ENCODE results near the gene ST8SIA5.

ST8SIA5 gene

DNA sequence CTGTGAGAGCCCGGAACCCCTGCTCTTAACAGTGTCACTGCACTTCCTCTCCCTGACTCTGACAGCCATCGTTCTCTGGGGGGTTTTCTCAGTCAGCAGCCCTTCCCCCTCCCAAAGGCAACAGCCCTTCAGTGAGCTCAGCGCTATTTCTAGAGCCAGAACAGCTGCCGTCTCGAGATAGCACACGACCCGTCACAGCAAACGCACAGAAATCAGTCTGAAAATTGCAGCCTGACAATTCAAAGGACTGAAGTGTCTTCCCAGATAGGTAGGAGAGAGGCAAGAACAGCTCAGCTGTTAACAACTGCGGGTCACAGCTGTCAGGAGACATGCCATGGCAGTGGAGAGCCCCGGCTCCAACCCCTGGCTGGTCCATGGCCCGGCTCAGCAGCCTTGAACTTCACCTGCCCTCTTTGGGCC lies 45.4 kb downstream of the ST8SIA5 start:
- no peak for DNase-seq (ENCODE audit: low read depth)

DNA sequence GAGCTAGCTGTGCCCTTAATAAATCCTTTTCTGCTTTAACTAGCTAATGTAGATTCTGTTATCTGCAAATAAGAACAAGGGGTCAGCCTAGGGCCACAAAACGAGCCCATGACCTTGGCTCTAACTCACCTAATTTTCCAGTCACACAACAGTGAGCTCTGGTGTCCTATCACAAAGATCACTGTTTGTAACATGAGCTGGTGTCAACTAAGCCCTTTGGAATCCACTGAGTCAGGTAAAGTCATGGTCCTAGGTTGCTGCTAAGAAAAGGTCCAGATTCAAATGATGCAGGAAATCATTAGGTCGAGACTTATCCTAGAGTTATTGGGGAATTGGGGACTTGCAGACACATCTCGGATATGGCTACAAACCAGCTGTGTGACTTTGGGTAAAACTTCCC lies 49.9 kb downstream of the ST8SIA5 start:
- no peak for DNase-seq (ENCODE audit: low read depth)

DNA sequence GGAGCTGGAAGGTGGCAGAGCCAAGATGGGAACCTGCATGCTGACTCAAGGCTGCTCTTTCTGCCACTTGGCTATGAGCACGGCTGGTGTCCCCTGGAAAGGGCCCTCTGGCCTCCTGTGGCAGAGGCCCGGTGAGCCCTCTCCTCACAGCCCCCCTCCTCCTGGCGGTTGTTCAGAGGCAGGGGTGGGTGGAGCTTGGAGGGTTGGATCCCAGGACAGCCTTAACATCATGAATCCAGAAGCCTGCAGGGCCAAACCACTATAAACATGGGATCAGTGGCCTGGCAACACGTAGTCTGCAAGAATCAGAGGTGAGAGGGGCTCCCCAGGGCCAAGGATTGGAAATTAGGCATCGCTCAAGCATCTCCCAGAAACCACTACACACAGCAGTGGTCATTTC lies 51.3 kb downstream of the ST8SIA5 start:
- DNase-seq (ENCODE audit: low read depth): no peak

DNA sequence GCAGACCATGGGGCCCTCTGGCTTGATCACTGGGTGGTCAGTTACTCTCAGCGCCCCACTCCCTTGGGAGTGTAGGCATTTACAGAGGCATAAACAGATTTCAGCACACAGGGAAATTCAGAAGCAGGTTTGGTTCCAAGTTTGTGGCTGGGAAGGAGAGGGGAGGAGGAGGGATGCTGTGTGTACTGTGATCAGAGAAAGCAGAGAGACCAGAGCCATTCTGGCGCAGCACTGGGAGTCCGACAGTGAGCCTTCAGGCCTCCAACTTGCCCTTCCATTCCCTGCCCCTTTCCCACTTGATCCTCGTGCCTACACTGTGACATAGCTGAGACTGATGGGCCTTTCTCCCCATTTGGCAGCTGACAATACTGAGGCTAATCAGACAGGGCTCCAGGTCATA lies 52.0 kb downstream of the ST8SIA5 start:
- no peak for DNase-seq (ENCODE audit: low read depth)

DNA sequence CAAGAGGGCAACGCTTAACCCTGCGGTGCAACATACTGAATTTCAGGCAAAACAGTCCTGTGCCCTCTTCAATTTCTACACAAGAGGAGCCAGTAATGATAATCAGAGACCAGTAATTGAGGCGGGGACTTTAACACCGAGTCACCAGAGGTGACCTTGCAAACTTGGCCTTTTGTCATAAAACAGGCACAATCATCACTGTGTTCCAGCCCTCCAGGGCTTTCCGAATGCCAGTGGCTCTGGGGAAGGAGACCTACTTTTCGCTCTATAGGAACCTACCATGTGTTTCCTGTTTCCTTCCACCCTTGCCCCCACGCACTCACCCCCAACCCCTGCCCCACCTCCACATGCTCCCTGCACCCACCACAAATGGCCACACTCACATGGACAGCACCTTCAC lies 52.7 kb downstream of the ST8SIA5 start:
- DNase-seq (ENCODE audit: low read depth): no peak

DNA sequence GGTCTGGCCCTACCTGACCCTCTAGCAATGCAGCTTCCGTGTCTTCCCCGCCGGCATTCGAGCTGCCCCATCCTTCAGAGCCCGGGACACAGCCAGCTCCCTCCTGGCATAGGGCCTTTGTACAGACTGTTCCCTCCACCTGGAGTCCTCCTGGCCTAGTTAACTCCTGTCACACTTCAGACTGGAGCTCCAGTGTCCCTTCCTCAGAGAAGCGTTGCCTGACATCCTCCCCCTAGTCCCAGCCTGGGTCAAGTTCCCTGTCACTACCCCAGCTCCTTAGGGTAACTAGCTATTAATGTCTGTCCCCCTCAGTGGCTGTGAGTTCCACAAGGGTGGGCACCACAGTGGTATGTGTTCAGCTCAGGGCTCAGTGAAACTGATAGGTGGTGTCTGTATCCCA lies 54.4 kb downstream of the ST8SIA5 start:
- DNase-seq (ENCODE audit: low read depth): no peak

DNA sequence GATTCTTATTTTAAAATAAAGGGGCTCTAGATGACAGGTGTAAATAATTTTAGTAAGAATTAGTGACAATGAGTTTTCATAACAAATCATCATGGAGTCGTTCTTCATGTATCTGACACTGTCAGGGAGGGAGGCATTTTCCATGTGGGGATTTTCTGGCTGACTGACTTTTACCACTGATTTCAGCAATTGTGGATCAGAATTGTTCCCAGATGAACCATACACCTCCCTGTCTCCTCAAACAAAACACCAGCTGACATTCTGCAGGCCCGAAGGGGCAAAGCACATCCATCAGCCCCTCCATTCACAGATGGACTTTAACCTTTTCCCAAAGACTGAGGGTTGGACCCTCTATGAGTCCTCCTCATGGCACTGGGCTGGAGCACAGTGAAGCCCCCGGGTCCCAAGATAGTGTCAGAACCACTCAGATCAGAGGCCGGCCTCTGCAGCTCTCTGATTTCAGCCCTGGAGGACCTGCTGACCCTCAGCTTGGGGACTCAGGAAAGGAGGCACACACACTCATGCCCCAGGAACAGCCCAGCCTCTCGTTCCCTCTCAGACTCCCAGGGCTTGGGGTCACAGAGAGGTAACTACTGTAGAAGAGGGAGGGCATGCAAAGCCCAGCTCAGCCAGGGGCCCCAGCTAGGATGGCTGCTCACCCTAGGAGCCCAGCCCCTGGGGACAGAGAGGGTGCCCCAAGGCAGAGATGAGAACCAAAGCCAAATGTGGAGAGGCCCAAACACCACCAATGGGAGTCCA lies 56.6 kb downstream of the ST8SIA5 start:
- DNase-seq (ENCODE audit: low read depth): no peak

DNA sequence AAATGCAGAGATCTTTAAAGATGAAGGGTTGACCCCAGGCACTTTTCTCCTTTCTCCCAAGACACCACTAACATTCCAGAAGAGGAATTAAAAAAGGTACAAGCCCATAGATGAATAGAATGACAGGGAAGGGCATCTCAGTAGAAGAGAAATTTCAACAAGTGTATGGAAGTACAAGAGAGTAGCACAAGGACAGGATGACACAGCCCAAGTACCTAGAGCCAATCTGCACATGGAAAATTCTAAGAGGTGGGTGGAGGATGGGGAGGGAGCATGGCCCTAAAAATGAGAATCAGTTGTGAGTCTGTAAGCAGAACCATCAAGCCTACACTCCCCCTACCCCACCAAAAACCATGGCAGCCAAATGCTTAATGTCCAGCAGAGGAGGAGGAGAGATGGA lies 60.2 kb downstream of the ST8SIA5 start:
- no peak for DNase-seq (ENCODE audit: low read depth)

DNA sequence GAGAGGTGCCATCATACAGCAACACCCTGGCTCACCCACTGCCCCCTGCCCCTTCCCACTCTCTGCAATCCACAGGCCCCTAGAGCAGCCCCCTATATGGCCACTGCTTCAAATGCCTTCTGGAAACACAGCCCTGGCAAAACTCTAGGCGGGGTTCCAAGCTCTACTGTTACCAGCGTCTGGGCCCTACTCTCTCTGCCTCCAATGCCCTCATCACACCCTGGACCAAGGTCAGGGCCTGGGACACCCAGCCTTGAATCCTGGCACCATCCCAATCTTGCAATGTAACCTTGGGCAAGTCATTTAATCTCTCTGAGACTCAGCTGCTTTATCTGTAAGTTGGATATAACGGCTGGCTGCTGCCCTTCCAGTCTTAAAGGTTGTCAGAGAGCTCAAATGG lies 60.6 kb downstream of the ST8SIA5 start:
- DNase-seq (ENCODE audit: low read depth): no peak

DNA sequence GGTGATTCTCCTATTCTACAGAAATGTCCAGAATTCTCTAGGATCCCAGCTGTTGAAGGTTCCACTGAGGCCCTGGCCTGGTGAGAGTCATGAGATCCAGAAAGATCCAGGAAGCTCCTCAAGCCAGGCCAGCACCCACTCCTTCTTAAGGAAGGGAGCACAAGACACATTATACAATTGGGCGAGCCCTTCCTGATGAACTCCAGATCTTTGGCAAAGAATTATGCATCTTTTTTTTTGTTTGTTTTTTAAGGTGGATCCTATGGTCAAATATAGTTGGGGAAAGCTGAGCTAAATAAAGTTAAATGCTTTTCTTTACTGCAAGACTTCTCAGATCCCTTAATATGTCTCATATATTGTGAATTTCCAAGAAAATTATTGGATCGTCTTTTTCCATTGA lies 62.9 kb downstream of the ST8SIA5 start:
- no peak for DNase-seq (ENCODE audit: low read depth)

DNA sequence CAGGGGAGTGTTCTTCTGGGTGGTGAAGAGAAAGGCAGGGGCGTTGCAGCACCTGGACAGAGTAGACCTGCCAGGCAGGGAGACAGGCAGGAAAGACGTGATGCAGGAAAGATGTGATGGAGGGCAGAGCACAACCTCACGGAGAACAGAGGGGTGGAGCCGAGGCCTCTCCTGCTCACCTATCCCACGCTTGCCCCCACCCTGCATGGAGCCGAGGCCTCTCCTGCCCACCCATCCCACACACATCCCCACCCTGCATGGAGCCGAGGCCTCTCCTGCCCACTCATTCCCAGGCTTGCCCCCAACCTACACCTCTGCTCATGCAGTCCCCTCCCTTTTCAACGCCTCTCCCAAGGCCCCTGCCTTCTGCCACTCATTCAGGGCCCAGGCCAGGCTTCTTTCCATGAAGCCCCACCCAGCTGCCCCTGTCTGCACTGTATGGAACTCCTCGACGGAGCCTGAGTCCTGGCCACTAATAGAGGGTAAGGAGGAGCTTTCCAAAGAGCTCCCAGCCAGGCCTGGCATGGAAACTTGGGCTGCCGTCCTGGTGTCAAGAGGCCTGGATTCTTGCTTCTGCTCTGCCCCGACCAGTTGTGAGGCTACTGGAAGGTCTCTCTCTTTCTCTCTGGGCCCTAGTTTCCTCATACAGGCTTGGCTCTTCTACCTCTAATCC lies 67.9 kb downstream of the ST8SIA5 start:
- no peak for DNase-seq (ENCODE audit: low read depth)

DNA sequence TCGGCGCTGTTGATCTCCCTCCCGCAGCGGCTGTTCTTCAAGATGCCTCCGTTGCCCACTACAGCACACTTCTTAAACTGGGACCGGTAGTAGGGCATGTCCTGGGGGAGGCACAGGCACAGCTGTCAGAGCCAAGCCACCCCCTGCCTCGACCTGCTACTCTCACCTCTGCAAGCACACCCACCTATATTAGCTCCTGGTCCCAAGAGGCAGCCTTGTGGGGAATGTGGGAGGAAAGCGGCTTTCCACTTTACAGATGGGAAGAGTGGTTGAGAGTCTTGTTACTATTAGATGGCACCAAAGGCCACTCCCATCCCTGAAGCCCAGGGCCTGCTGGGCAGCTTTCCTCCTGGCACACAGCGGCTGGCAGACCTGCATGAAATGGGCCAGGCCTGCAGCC lies 70.7 kb downstream of the ST8SIA5 start:
- no peak for DNase-seq (ENCODE audit: low read depth)

DNA sequence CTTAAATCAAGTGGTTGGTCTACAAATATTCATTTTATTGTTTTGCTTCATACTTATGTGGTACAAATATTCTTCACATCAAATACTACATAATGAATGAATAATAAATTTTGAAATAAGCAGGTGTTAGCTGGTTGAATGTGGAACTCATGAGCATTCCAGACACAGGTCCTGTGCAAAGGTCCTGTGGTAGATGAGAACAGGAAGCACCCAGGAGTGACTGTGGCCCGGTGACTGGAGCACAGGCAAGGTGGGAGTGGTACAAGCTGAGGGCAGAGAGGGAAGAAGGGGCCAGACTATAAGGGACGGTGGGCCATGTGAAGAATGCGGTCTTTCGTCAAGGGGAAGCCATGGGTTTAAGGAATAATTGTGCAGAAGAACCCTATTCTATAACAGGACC lies 73.6 kb downstream of the ST8SIA5 start:
- DNase-seq (ENCODE audit: low read depth): no peak

DNA sequence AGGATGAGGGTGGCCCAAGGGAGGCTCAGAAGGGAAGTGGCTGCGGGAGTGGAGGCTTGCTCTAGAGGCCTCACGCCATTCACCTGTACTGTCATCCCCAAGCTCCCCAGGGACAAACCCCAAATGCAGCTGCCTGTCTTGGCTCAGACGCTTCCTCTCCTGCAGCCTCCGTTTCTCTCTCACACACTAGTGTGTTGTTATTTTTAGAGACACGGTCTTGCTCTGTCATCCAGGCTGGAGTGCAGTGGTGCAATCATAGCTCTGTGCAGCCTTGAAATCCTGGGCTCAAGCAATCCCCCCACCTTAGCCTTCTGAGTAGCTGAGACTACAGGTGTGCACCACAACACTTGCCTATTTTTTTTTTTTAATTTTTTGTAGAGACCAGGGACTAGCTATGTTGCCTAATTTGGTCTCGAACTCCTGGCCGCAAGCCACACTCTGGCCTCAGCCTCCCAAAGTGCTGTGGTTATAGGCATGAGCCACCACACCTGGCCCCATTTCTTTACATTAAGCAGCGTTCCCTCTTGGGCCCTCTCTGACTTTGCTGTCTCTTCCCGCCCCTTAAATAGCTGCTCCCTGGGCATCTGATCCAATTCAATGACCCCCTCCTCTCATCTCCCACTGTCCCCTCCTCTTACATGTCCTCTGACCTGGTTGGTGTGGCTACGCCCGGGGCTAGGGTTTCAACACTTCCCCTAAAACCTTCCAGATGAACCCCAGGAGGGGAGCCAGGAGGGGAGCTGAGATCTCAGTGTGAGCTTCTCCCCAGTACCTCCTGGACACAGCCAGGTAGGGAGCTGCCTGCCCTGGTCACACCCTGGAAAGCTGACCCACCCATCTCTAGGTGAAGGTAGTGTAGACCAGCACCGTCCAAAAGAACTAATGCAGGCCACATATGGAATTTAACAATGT lies 75.8 kb downstream of the ST8SIA5 start:
- DNase-seq (ENCODE audit: low read depth): no peak

DNA sequence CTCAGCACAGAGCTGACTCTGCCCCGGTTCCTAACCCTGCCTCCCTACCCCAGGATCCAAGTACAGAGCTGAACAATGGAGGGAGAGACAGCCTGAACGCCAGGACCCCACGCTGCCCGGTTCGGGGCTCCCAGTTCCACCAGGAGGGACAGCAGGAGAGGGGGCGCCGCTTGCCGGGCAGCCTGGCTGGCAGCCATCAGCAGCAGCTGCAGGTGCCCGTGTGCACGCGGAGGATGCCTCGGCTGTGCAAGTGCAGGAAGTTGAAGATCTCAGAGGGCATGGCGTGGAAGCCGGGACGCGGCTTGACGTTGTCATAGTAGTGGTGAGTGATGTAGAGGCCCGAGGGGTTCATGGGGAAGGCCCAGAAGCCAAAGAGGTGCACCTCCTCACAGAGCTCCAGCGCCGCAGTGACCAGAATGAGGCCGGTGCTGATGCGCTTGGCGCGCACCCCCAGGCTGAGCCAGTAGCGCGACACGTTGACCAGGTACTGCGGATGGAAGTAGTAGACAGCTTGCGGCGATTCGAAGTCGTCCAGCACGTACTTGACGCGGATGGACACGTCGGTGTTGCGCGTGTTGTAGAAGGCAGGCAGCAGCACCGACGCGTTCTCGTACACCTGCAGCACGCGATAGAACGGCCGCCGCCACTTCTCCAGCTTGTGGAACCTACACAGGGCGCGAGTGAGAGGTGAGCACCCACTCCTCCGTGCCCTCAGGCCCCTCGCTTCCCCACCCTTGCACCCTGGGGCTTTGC lies 76.8 kb downstream of the ST8SIA5 start:
- no peak for DNase-seq (ENCODE audit: low read depth)

DNA sequence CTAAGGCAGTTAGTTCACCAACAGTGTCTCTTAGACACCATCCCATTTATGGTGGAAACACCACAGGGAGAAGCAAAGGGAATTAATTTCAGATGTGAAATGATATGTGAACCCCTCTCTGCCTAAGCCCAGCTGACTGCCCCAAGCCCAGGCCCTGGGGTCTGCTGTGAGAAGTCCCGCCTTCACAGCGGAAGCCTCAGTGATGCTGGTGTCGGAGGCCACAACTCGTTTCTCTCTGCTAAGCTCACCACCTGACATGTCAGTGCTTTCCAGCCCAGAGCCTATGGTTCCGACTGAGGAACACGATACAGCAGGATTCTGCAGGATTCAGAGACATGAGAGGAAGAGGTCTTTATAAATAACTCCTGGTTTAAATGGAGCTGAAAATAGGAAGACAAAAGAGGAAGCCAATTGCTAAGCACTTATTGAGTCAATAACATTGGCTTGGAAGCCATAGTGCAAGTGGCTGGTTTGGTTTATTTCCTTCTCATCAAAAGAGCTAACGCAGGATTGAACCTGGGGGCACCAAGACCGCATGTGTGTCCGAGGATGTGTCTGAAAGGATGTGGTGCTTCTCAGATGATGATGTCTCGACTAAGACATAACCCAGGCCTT lies 78.0 kb downstream of the ST8SIA5 start:
- DNase-seq (ENCODE audit: low read depth): no peak

DNA sequence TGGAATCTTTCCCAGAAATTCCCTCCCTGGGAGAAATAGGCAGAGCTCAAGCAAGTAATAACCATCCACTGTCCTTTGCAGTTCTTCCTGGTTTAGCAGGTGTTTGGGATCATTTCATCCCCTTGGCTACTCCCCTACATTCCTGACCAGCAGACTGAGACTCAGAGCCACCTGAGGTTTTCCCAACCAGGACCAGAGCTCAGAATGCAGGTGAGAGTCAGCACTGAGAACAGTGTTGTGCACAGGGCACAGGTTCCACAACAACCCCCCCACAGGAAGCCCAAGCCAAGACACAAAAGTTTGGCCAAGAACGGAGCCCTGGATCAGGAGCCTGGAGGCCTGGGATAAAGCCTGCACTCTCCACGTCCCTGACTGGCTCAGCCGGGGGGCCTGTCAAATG lies 78.8 kb downstream of the ST8SIA5 start:
- DNase-seq (ENCODE audit: low read depth): no peak

DNA sequence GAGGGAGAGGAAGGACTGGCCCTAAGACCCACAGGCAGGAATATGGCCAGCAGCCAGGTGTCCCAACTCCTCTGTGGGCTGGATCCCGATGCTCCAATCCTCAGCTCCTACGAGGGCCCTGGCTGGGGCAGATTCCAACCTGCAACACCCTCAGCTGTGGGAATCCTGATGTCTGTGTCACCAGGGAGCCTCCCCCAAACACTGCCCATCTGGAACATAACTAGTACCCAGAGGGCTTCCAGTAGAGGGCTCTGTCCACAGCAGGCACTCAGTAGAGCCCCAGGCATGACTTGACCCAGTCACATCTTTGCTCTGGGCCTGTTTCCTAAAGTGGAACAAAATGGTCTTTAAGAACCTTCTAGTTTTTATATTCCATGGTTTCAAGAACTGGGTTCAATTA lies 79.2 kb downstream of the ST8SIA5 start:
- DNase-seq (ENCODE audit: low read depth): no peak

DNA sequence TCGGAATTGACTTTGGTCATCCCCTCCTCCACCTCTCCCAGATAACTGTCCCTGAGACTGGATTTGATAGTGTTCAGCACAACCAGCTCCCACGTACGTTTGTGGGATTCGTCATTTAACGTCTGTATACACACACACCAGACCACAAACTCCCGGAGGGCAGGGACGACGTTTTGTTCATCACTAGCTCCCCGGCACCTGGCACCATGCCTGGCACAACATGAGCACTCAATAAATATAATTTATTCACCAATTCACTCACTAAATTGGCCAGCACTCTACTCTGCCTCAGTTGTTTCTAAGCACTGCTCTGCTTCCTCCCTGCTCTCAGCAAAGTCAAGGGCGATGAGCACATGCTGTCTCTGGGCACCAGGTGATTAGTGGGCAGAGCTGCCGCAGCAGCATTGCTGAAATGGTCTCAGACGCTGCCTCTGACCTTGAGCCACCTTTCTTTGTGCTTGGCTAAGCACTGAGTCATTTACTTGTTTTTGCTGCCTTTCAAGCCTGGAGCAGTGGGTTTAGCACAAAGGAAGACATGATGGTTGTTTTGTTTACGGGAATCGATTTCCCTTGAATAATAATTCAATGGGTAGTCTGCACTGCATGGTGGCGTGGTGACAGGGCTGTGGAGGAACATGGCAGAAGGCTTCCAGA lies 80.5 kb downstream of the ST8SIA5 start:
- DNase-seq (ENCODE audit: low read depth): no peak

DNA sequence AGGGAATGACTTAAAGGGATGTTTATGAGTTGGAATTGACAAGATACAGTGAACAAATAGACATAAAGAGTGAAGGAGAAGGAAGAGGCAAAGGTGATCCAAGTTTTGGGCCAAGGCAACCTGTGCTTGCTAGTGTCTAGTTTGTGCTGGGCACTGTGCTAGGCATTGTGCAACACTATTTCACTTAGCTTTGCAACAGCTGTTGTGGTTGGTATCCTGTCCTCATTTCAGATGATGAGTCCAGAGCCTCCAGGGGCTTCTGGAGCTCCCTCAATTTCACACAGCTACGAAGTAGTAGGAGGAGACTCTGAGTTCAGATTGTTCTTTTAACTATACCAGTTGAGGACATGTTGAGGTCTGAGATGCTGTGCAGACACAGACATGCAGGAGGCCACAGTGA lies 81.7 kb downstream of the ST8SIA5 start:
- no peak for DNase-seq (ENCODE audit: low read depth)

All from fibroblast of the conjunctiva (primary cell).